WTC11 (cell line): ENCODE data around the gene NPLOC4.

Source experiments
- ARID4B ChIP-seq: sonication (generic); formaldehyde crosslinking; IDR thresholded peaks from 2 replicates; pipeline ENCODE4 v1.8.0; 2023; ENCODE audit warnings: missing genetic modification reagents, mild to moderate bottlenecking, borderline replicate concordance
- ATF6 ChIP-seq: sonication (generic); formaldehyde crosslinking; IDR thresholded peaks from 2 replicates; pipeline ENCODE4 v1.8.1; 2023; ENCODE audit warnings: mild to moderate bottlenecking, missing genetic modification reagents
- CREB1 ChIP-seq: sonication (generic); formaldehyde crosslinking; IDR thresholded peaks from 2 replicates; pipeline ENCODE4 v1.8.0; 2023; ENCODE audit warnings: mild to moderate bottlenecking, missing genetic modification reagents
- CTCF ChIP-seq: fragments of 200-600 bp; IDR thresholded peaks from 2 replicates; pipeline ENCODE4 v1.8.0; 2022; ENCODE audit warnings: antibody characterized with exemption
- JUN ChIP-seq: sonication (generic); formaldehyde crosslinking; IDR thresholded peaks from 2 replicates; pipeline ENCODE4 v1.8.0; 2023; ENCODE audit warnings: mild to moderate bottlenecking, missing genetic modification reagents
- NFE2L1 ChIP-seq: sonication (generic); formaldehyde crosslinking; IDR thresholded peaks from 2 replicates; pipeline ENCODE4 v1.8.1; 2023; ENCODE audit warnings: missing genetic modification reagents
- PRDM15 ChIP-seq: sonication (generic); formaldehyde crosslinking; IDR thresholded peaks from 2 replicates; pipeline ENCODE4 v1.8.0; 2022; ENCODE audit warnings: missing genetic modification reagents
- USF1 ChIP-seq: sonication (generic); formaldehyde crosslinking; IDR thresholded peaks from 2 replicates; pipeline ENCODE4 v1.8.0; 2022; ENCODE audit warnings: mild to moderate bottlenecking, missing genetic modification reagents
- USF2 ChIP-seq: sonication (generic); formaldehyde crosslinking; IDR thresholded peaks from 2 replicates; pipeline ENCODE4 v1.8.1; 2023; ENCODE audit warnings: mild to moderate bottlenecking, missing genetic modification reagents, moderate library complexity
- ZNF416 ChIP-seq: fragments of 250-450 bp; sonication (Bioruptor Pico); IDR thresholded peaks from 2 replicates; pipeline ENCODE4 v1.9.0; 2021; ENCODE audit warnings: mild to moderate bottlenecking, inconsistent platforms

- TF ChIP-seq NFE2L1 (CRISPR knock-in tag) = no peak
- no peak for TF ChIP-seq CTCF
- no peak for TF ChIP-seq USF2 (CRISPR knock-in tag)
- TF ChIP-seq JUN = no peak
- no peak for TF ChIP-seq ZNF416 (CRISPR knock-in tag)
- no peak for TF ChIP-seq CREB1 (CRISPR knock-in tag)
- no peak for TF ChIP-seq ARID4B (CRISPR knock-in tag)
- no peak for TF ChIP-seq USF1 (CRISPR knock-in tag)
- no peak for TF ChIP-seq PRDM15 (CRISPR knock-in tag)
- TF ChIP-seq ATF6 (CRISPR knock-in tag) = no peak
Observed at GRCh38 chr17:81550285-81550684, 86.6 kb downstream of the NPLOC4 start.
